Right forelimb (tissue), 1 donor: ENCODE results near the gene MCTP2.
"Not testable (repeated sequence)": the region's sequence is repeated elsewhere in the genome, so short reads cannot be mapped to it uniquely, and the experiment has no call there.

Experiments used
- DNase-seq: peaks from one replicate; pipeline ENCODE4 v3.0.0-alpha.2; 2018

MCTP2 gene

DNA sequence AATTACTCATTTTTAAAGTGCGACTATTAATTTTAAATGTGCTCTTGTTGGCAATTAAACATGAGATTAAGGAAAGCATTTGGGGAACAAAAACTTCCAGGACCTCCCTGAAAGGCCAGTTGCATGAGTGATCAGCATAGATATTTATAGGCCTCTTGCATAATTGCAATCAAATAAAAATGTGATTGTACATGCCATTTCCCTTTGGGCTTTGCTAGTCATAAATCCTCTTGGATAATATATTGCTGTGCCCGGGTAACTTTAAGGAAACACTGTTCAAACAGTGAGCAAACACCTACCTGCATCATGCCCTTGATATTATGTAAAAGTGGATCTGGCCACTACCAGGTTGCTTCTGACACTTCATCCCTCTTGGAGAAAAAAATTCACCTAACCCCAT lies 239.1 kb downstream of the MCTP2 start:
- no peak for DNase-seq

GRCh38 chr15:94476686-94477085 lies 245.3 kb downstream of the MCTP2 start:
- DNase-seq: no peak

DNA sequence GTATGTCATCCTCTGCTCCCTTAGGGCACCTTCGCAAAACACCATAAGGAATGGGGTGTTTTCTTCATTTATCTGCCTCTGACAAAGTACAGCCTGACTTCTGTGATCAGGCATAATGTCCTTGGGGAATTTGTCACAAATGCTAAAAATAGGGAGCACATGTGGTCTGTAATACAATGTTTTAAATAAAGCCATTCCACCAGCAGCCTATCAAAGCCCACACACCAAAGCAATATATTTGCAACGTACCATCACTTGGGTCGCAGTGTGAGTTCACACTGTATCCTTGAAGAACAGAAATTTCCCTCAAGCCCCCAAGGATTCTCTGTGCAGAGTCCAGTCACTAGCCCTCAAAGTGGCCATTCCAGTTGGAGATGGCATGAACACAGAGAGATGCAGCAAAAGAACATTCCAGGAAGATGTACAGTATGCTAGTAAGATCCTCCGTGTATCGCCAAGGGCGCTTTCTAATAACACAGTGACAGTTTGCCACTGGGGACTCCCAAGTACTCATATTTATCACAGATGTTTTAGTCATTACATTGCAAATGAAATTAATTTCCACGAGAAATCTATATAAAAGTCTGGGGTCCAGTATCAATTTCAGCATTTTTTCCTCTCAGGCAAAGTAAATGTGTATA lies 246.7 kb downstream of the MCTP2 start:
- no peak for DNase-seq

DNA sequence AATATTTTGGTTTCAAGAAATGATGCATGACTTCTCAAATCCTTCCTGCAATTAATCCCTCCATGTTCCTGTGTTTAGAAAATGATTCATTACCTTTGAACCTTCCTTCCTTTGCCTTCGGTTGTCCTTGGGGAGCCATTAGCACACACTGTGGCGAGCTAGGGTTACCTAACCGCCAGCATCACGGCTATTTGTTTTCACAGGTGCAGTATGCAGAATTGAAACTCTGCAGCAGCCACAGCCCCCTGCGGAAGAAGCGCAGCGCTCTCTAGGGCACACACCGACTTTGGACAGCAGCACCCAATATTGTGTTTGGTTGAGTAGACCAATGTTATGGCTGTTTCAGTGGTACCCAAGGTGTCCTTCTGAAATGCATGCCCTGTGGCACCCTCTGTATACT lies 247.4 kb downstream of the MCTP2 start:
- no peak for DNase-seq

GRCh38 chr15:94480289-94480834 lies 249.0 kb downstream of the MCTP2 start:
- DNase-seq: no peak

DNA sequence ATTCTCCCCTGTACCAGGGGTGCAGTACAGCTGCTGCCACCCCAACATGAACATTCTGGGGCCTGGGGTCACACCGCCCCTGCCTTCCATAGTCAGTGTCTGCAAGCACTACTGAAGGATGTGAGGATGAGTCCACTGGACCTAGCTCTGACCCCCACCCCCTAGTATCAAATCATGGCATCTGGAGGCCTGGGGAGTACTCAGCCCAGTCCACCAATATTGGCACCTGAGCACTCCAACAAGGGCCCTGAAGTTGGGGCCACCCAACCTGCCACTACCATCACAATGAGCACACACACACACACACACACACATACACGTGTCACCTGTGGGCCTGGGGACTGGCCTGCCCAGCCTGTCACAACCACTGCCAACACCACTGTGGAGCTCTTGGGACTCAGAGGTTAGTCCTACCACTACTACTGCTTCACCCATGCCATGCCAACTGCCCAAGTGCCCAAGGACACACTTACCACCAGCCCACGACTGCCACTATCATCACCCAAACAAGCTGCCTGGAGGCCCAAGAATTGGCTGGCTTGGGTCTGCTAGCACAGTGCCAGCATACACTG lies 253.9 kb downstream of the MCTP2 start:
- no peak for DNase-seq

- no peak for DNase-seq
These were observed 256.3 kb downstream of the MCTP2 start for GRCh38 chr15:94487635-94488034.

DNA sequence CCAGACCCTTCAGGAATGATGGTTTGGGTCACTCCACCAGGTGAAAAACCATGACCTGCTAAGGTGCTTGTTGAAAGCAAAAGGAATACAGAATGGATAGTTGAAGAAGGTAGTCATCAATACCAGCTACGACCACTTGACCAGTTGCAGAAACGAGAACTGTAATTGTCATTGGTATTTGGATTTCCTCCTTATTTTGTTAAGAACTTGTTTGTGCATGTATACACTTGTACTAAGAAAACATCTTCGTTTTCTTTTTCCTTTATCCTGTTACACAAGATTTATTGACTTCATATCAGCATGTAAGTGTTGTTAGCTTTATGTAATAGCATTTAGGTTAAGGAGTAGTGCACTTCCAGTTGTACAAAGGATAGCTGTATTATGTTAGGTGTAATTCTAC lies 261.8 kb downstream of the MCTP2 start:
- DNase-seq: no peak

DNA sequence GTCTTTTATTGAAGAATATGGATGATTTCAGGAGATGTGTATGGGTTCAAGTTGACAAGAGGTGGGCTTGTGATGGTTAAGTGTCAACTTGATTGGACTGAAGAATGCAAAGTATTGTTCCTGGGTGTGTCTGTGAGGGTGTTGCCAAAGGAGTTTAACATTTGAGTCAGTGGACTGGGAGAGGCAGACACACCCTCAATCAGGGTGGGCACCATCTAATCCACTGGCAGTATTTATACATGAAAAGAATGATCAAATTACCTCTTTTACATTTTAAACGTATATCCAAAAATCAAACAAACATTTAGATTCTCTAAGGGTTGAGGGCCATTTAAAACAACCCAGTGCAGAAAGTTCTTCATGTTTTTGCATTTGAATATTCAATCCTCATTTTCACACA lies 262.2 kb downstream of the MCTP2 start:
- not testable (repeated sequence) for DNase-seq

GRCh38 chr15:94494732-94495131 lies 263.4 kb downstream of the MCTP2 start:
- no peak for DNase-seq

- DNase-seq: no peak
These were observed 271.9 kb downstream of the MCTP2 start for GRCh38 chr15:94503293-94503692.

DNA sequence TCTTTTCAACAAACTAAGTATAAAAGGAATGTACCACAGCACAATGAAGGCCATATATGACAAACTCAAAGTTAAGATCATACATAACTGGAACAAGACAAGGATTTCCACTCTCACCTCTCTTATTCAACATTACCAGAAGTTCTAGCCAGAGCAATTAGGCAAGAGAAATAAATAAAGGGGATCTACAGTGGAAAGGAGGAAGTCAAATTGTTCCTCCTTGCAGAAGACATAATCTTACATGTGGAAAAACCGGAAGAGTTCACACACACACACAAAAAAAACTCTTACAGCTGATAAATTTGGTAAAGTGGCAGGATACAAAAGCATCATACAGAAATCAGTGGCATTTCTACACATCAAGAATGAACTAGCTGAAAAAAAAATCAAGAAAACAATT lies 277.9 kb downstream of the MCTP2 start:
- DNase-seq: no peak

DNA sequence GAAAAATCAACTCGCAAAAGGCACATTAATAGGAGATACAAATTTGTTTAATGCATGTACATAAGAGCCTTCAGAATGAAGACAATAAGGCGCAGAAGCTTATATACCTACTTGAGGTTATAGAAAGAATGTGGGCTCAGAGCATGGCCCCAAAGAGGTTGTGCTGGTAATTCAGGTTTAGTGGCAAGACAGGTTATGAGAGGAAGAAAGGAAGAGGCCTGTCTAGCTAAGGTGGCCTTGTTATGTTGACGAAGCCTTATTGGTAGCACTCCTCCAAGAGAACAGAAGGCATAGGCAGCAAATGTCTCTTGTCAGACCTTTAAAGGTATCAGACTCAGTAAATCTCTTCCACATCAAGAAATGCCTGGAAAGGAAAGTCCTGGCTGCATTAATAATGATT lies 290.8 kb downstream of the MCTP2 start:
- DNase-seq: no peak

DNA sequence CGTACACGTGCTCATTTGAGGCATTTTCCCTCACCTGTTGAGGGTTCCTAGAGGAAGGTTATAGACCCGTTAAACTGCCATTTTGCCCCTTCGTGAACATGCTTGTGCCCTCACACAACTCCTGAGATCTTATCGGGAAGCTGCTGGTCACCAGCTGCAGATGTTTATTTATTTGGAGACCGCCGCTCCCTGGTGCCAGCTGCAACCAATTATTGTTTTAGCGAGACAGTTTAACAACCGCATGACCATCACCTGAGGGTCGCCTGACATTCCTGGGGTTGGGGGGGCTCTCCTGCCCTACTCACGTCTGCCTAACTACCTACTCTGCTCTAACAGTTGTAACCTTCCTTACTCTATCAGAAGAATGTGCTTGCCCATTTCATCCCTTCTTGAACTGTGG lies 292.5 kb downstream of the MCTP2 start:
- no peak for DNase-seq

- DNase-seq: no peak
These were observed 293.2 kb downstream of the MCTP2 start for GRCh38 chr15:94524565-94524964.

- DNase-seq: no peak
These were observed 294.8 kb downstream of the MCTP2 start for GRCh38 chr15:94526071-94526689.

- DNase-seq: no peak
These were observed 300.9 kb downstream of the MCTP2 start for GRCh38 chr15:94532226-94532625.
